H9 (cell line): ENCODE data around the gene PLPPR5. TPM values are rescaled to one million over a fixed set of nuclear protein-coding genes. Genes with fewer than 3 reads are reported as not detected.

Experiments
- DNase-seq: peaks from one replicate; pipeline ENCODE4 v3.0.0-alpha.2; 2017
- H2AFZ ChIP-seq: one replicate; pipeline ENCODE4 v1.6.1; 2013; ENCODE audit warnings: mild to moderate bottlenecking, low read length, control low read depth, moderate library complexity
- H2AK5ac ChIP-seq: 2 replicates; pipeline ENCODE4 v1.6.1; 2013; ENCODE audit warnings: low read length, control low read depth, mixed read lengths; ENCODE audit not compliant: insufficient read length
- H2BK120ac ChIP-seq: one replicate; pipeline ENCODE4 v1.6.1; 2013; ENCODE audit warnings: low read depth, mild to moderate bottlenecking, low read length, control low read depth, inconsistent platforms; ENCODE audit not compliant: poor library complexity, severe bottlenecking
- H2BK12ac ChIP-seq: 2 replicates; pipeline ENCODE4 v1.6.1; 2013; ENCODE audit warnings: low read length, control low read depth, mixed read lengths, low read depth; ENCODE audit not compliant: insufficient read length
- H2BK15ac ChIP-seq: 2 replicates; pipeline ENCODE4 v1.6.1; 2013; ENCODE audit warnings: low read depth, low read length, control low read depth
- H2BK20ac ChIP-seq: one replicate; pipeline ENCODE4 v1.6.1; 2013; ENCODE audit warnings: low read depth, mild to moderate bottlenecking, low read length, control low read depth, inconsistent platforms; ENCODE audit not compliant: poor library complexity, severe bottlenecking
- H2BK5ac ChIP-seq: 2 replicates; pipeline ENCODE4 v1.6.1; 2013; ENCODE audit warnings: low read length, control low read depth, mixed read lengths; ENCODE audit not compliant: insufficient read length
- H3K14ac ChIP-seq: 2 replicates; pipeline ENCODE4 v1.6.1; 2013; ENCODE audit warnings: low read length, control low read depth; ENCODE audit not compliant: insufficient read depth
- H3K18ac ChIP-seq: 2 replicates; pipeline ENCODE4 v1.6.1; 2013; ENCODE audit warnings: low read depth, mild to moderate bottlenecking, mixed read lengths, low read length, control low read depth; ENCODE audit not compliant: insufficient read length
- H3K23ac ChIP-seq: 2 replicates; pipeline ENCODE4 v1.6.1; 2013; ENCODE audit warnings: low read length, control low read depth, mixed read lengths, low read depth; ENCODE audit not compliant: insufficient read length
- H3K23me2 ChIP-seq: 2 replicates; pipeline ENCODE4 v1.6.1; 2013; ENCODE audit warnings: low read depth, mild to moderate bottlenecking, mixed read lengths, low read length, control low read depth; ENCODE audit not compliant: insufficient read length, poor library complexity, severe bottlenecking
- H3K27ac ChIP-seq: 2 replicates; pipeline ENCODE4 v1.5.1; 2013; ENCODE audit warnings: low read length, control low read depth, mixed read lengths, low read depth; ENCODE audit not compliant: insufficient read length
- H3K27me3 ChIP-seq: 2 replicates; pipeline ENCODE4 v1.6.1; 2013; ENCODE audit warnings: low read length, control low read depth, inconsistent platforms; ENCODE audit not compliant: insufficient read depth
- H3K4ac ChIP-seq: 2 replicates; pipeline ENCODE4 v1.6.1; 2013; ENCODE audit warnings: low read depth, mild to moderate bottlenecking, control low read depth, inconsistent platforms, low read length, moderate library complexity
- H3K4me1 ChIP-seq: 2 replicates; pipeline ENCODE4 v1.6.1; 2013; ENCODE audit warnings: low read length, control low read depth, inconsistent platforms; ENCODE audit not compliant: insufficient read depth
- H3K4me2 ChIP-seq: 2 replicates; pipeline ENCODE4 v1.6.1; 2013; ENCODE audit warnings: low read length, control low read depth, mixed read lengths; ENCODE audit not compliant: insufficient read length, insufficient read depth
- H3K56ac ChIP-seq: 2 replicates; pipeline ENCODE4 v1.6.1; 2013; ENCODE audit warnings: low read depth, mild to moderate bottlenecking, mixed read lengths, low read length, control low read depth; ENCODE audit not compliant: insufficient read length
- H3K79me1 ChIP-seq: 2 replicates; pipeline ENCODE4 v1.6.1; 2013; ENCODE audit warnings: low read depth, mild to moderate bottlenecking, moderate library complexity, low read length, control low read depth, inconsistent platforms; ENCODE audit not compliant: insufficient read depth, poor library complexity, severe bottlenecking
- H3K79me2 ChIP-seq: 2 replicates; pipeline ENCODE4 v1.6.1; 2013; ENCODE audit warnings: low read length, control low read depth, inconsistent platforms; ENCODE audit not compliant: insufficient read depth
- H3K9ac ChIP-seq: 2 replicates; pipeline ENCODE4 v1.6.1; 2013; ENCODE audit warnings: low read length, control low read depth, mixed read lengths; ENCODE audit not compliant: insufficient read length; ENCODE audit errors: extremely low read depth
- H3K9me3 ChIP-seq: one replicate; pipeline ENCODE4 v1.6.1; 2013; ENCODE audit warnings: low read depth, low read length, inconsistent platforms; ENCODE audit not compliant: control insufficient read depth
- H3T11ph ChIP-seq: one replicate; pipeline ENCODE4 v1.6.1; 2013; ENCODE audit warnings: mild to moderate bottlenecking, low read length, control low read depth, inconsistent platforms
- H4K20me1 ChIP-seq: one replicate; pipeline ENCODE4 v1.6.1; 2013; ENCODE audit not compliant: control insufficient read depth, insufficient read length, insufficient read depth
- H4K5ac ChIP-seq: 2 replicates; pipeline ENCODE4 v1.6.1; 2013; ENCODE audit warnings: low read depth, mild to moderate bottlenecking, mixed read lengths, low read length, control low read depth; ENCODE audit not compliant: insufficient read length
- H4K8ac ChIP-seq: replicated peaks from 2 replicates; pipeline ENCODE4 v1.6.1; 2013; ENCODE audit warnings: low read length, control low read depth, mixed read lengths, low read depth; ENCODE audit not compliant: insufficient read length
- H4K91ac ChIP-seq: 2 replicates; pipeline ENCODE4 v1.6.1; 2013; ENCODE audit warnings: low read depth, mild to moderate bottlenecking, moderate library complexity, mixed read lengths, low read length, control low read depth; ENCODE audit not compliant: insufficient read length
- H3K27ac Mint-ChIP-seq, 3 experiments: 2 replicates in 2 of 3; 3 replicates in 1 of 3; pipeline ENCODE4 v1.8.0; 2020 to 2021; ENCODE audit warnings: mixed read lengths in 3 of 3, mild to moderate bottlenecking in 1 of 3, moderate library complexity in 1 of 3
- H3K27me3 Mint-ChIP-seq: 2 replicates; pipeline ENCODE4 v1.8.0; 2021; ENCODE audit warnings: low read depth, mild to moderate bottlenecking, moderate library complexity, mixed read lengths
- H3K36me3 Mint-ChIP-seq, 3 experiments: 2 replicates in 2 of 3; 3 replicates in 1 of 3; pipeline ENCODE4 v1.8.0; 2020 to 2021; ENCODE audit warnings: low read depth in 3 of 3, mixed read lengths in 3 of 3; ENCODE audit not compliant: insufficient read depth in 1 of 3
- H3K4me1 Mint-ChIP-seq, 2 experiments: 2 replicates each; pipeline ENCODE4 v1.8.0; 2020; ENCODE audit warnings: mixed read lengths in 2 of 2
- H3K4me3 Mint-ChIP-seq, 2 experiments: 2 replicates in 1 of 2; 3 replicates in 1 of 2; pipeline ENCODE4 v1.8.0; 2020 to 2021; ENCODE audit warnings: mild to moderate bottlenecking in 2 of 2, mixed read lengths in 2 of 2, moderate library complexity in 1 of 2
- H3K9me3 Mint-ChIP-seq, 2 experiments: 2 replicates in 1 of 2; 3 replicates in 1 of 2; pipeline ENCODE4 v1.8.0; 2020; ENCODE audit warnings: mild to moderate bottlenecking in 2 of 2, mixed read lengths in 2 of 2, moderate library complexity in 1 of 2
- CTCF ChIP-seq: fragments of 200-600 bp; sonication (generic); conservative IDR thresholded peaks from 3 replicates; pipeline ENCODE4 v1.8.0; 2021; ENCODE audit warnings: antibody characterized with exemption, mild to moderate bottlenecking
- WGBS: extraction: QIAGEN DNeasy Blood & Tissue Kit; methylation state at CpG from one replicate; pipeline ENCODE4 v1.1.7; 2013; ENCODE audit warnings: missing lambda C conversion rate, low lambda C conversion rate, mixed read lengths; ENCODE audit not compliant: insufficient read length; ENCODE audit errors: extremely low coverage; 5-methylcytosine and 5-hydroxymethylcytosine counted together
- total RNA-seq: library from RNA; stranded (reverse); gene quantifications from 2 replicates; pipeline ENCODE4 v1.2.1, GENCODE V29; 2021

The PLPPR5 gene
- total RNA-seq, 1 experiment from 2014 or later: 1.4 TPM

- no peak overlapping the region for H3T11ph ChIP-seq
- Mint-ChIP-seq H3K4me3 (no peak overlapping the region), H3K36me3 (no peaks in the 10 kb centered on the region), H3K27ac (no peak overlapping the region), H3K27me3 (peaks cover under 1% of the 10 kb centered on the region; the same call in 1 of the 2 replicates), H3K4me1 (peaks cover 8 to 10% of the 10 kb centered on the region in 2 experiments), H3K9me3 (no peaks in the 10 kb centered on the region)
- no peaks in the 10 kb centered on the region for H3K23me2 ChIP-seq
- H3K23ac ChIP-seq: no peak overlapping the region
- H3K9ac ChIP-seq: no peak overlapping the region
- no peak overlapping the region for H3K27ac ChIP-seq
- no peak for DNase-seq
- no peak overlapping the region for H2AK5ac ChIP-seq
- H3K4ac ChIP-seq: no peak overlapping the region
- no peaks in the 10 kb centered on the region for H3K27me3 ChIP-seq
- no peak overlapping the region for H3K14ac ChIP-seq
- H4K8ac ChIP-seq: no peak overlapping the region
- no peak overlapping the region for H3K4me2 ChIP-seq
- H3K79me1 ChIP-seq: no peaks in the 10 kb centered on the region
- no peaks in the 10 kb centered on the region for H4K20me1 ChIP-seq
- WGBS: no CpG with 5 or more reads among the region's 3 CpGs
- no peak overlapping the region for H2BK12ac ChIP-seq
- H3K56ac ChIP-seq: no peak overlapping the region
- TF ChIP-seq CTCF: no peak
- no peaks in the 10 kb centered on the region for H3K79me2 ChIP-seq
- H3K18ac ChIP-seq: no peak overlapping the region
- H2BK15ac ChIP-seq: no peak overlapping the region
- H4K5ac ChIP-seq: no peak overlapping the region
- no peak overlapping the region for H2BK5ac ChIP-seq
- no peak overlapping the region for H2AFZ ChIP-seq
- no peak overlapping the region for H2BK20ac ChIP-seq
- no peaks in the 10 kb centered on the region for H3K9me3 ChIP-seq
- H2BK120ac ChIP-seq: no peak overlapping the region
- H4K91ac ChIP-seq: no peak overlapping the region
- H3K4me1 ChIP-seq: no peaks in the 10 kb centered on the region
Measured at GRCh38 chr1:98992844-98993243, 11.8 kb downstream of the PLPPR5 start.
